Erythroblast (primary cell): ENCODE results near the gene C4BPB.

ENCODE experiments used
- GATA1 ChIP-seq: IDR thresholded peaks from 2 replicates; pipeline ENCODE4 v1.6.1; 2011; ENCODE audit warnings: low read depth, mild to moderate bottlenecking, control low read depth, low read length, moderate library complexity
- POLR2A ChIP-seq: IDR thresholded peaks from 2 replicates; pipeline ENCODE4 v1.6.1; 2011; ENCODE audit warnings: mild to moderate bottlenecking, low read length

DNA sequence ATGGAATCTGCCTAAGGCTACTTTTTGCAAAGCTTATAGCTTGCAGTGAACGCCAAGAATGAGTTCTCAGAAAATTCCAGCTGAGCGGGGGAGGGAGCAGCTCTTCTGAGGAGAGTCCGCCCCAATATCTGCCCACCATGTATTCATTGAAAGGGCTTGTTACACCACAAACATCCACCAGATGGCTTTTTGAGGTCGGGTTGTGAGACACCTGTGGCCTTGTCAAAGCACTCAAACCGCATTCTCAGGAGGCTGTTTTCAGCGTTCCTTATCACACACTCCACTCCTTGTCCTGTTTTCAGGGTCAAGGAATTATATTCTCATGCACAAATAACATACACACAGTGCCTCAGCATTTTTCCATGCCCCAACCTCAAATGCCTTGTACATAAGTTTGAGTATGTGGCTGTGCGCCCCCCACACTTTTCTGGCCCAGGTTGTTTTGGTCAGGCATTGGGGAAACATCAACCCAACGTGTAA is 3.9 kb upstream of the C4BPB start:
- TF ChIP-seq POLR2A (no peak), GATA1 (no peak)
